Measurements from ENCODE around the gene IGFBP6.
A peak's percentile ranks its signal among the peaks of the same experiment; 100 is the strongest.

The IGFBP6 gene

DNA sequence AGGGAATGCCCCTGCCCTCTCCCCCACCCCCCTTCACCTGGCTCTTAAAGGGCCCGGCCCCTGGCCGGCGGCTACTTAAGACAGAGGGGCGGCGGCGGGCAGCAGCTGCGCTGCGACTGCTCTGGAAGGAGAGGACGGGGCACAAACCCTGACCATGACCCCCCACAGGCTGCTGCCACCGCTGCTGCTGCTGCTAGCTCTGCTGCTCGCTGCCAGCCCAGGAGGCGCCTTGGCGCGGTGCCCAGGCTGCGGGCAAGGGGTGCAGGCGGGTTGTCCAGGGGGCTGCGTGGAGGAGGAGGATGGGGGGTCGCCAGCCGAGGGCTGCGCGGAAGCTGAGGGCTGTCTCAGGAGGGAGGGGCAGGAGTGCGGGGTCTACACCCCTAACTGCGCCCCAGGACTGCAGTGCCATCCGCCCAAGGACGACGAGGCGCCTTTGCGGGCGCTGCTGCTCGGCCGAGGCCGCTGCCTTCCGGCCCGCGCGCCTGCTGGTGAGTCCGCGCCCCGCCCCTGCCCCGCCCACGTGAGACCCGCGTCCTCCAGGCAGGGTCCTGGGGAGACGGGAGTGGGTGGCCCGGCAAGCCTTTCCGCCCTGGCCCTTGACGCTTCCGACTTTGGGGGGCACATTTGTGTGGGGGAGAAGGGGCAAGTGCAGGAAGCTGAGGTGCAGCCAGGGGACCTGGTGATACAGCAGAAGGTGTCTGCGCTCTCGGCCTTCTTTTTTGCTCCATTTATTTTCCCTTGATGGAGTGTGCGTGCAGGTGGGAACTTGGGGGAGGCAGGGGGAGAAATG is at the start of gene IGFBP6:
Gene IGFBP6, plus strand, starts transcription at position 104 of the 790 bp plus-strand sequence. Its CDS starts 51 bp downstream, at position 155.
- peak; percentile 67 for DNase-seq (ENCODE audit: low spot score)

DNA sequence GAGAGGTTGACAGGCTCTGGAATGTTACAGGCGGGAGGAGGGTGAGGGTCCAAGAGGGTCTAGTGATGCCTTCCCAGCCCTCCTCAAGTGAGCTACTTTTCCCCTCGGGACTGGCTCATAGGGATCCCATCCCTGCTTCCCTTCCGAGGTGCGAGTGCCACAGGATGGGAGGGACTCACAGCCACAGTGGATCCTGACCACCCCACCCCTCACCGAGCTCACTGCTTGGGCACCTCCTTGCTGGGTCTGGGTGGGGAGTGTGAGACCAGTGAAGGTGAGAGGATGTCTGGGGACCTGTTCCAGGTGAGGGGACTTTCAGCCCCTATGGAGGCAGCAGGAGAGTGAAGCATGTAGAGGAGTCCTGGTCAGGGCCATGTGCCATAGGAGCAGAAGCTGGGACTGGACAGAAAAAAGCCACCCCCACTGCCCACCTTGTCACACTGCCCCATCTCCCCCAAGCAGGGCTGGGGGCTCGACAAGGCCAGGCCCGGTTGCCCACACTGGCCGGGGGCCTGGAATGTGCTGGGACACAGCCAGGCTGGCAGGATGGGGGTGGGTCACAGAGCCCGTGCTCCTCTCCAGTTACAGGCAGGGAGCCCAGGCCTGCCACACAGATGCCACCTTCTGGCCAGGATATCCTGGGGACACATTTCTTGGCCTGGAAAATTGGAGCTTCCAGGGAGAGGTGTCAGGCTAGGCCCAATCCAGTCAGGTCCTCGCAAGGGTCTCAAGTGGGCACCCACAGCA is 49.3 kb upstream of the IGFBP6 start:
- no peak for DNase-seq (ENCODE audit: low spot score)

DNA sequence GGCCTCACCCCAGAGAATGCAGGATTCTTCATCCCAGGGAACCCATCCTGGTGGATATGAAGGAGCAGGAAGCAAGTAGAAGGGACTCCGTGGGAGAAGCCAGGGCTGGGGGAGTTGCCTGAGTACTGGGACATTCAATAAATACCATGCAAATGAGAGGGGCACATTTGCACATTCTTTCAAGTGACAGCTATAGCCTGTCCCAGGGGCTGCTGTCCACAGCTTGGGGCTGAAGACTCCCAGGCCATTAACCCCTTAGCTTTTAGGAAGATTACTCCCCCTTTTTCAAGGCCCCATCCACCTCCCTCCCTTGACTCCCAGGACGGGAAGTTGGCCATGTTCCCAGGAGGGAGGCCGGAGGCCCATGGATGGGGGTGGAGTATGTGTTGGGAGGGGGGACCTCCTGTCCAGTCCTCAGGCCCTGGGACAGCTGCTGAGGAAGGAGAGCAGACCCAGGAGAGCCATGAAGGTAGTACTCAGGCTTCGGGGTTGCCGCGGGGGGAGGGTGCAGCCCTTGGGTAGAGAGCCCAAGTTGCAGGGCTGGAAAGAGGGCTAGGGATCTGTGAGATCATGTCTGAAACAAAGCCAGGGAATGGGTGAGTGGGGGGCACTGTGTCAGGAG is 48.6 kb upstream of the IGFBP6 start:
- no peak for DNase-seq (ENCODE audit: low spot score)

DNA sequence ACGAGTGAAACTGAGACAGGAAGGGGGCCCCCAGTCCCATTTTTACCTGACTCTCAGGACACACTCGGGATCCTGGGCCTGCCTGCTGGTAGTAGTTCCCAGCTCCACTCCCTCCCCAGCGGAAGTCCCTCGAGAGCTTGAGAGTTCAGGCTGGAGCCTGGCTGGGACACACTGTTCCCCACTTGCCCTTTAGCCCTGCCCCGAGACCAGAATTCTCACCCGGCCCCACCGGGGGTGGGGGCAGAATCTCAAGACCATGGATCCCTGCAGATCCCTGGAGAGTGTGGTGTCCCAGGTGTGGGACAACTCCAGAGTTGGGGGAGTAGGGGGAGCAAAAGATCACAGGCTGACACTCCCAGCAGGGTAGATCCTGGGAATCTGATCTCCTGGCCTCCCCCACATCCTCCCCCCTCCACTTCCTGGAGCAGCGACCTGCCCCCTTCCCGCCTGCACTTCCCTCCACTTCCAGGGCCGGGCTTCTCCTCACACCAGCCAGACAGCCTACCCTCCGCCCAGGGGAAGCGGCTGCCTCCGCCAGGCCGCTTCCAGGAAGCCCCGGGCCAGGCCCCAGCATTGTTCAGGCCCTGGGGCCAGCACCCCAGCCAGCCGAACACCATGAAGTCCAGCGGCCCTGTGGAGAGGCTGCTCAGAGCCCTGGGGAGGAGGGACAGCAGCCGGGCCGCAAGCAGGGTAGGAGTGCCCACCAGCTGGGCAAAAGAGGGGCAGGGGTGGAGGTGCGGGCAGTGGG is 47.7 kb upstream of the IGFBP6 start, which contains the start of gene TNS2:
Gene TNS2, plus strand, starts transcription at position 495 of the 748 bp plus-strand sequence. Its CDS starts 121 bp downstream, at position 616.
- DNase-seq (ENCODE audit: low spot score): peak; percentile 48

GRCh38 chr12:53050426-53051057 is 46.9 kb upstream of the IGFBP6 start:
- DNase-seq (ENCODE audit: low spot score): no peak

DNA sequence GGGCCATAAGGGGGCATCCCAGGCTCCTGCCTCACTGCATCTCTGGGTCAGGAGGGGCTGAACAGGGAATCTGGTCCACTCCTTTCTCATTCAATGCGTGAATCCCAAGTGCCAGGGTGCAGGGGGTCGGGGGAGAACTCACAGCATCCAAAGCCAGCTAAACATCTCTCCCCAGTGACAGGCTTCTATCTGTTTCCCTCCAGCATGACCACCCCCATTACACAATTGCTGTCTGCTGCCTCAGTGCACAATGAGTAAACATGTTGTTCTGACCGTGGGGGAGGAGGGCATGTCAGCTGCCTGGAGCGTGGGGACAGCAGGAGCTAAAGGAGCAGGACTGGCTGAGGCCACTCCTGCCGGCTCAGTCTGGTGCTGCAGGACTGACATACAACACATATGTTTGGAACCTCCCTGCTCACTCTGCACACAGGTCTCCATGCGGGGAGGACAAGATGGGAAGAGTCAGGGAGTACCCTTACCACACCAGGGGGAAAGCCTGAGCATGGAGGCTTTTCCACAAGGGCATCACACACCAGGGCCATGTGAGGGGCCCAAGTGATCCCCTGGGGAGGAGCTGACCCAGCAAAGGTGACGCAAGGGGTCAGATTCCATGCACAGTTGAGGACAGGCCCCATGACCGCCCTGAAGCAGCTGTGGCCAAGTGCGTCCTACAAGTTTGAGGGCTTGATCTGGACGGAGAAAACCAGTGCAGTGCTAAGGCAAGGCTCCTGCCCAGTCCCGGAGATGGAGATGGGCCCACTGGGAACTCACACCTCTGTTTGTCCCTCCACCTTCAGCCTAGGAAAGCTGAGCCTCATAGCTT is 46.2 kb upstream of the IGFBP6 start:
- DNase-seq (ENCODE audit: low spot score): peak; percentile 55

DNA sequence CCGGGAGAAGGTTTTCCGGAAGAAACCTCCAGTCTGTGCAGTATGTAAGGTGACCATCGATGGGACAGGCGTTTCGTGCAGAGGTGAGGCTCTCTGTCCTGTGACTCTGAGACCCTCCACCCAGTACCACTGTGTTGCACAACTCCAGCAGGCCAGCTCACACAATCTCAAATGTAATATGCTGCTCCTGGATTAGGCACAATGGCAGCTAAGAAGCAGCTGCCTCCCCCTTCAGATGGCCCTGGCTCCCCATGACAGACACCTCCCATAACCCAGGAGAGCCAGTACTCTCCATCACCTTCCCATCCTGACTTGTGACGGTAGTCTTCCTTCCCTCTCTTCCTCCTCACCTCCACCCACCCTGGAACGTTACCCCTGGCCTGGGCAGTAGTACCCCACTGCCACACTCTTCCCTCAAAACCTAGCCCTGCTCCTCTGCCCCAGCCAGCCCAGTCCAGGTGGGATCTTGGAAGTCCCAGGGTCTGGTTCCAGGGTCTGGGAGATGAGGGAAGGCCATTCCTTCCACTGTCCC is 45.5 kb upstream of the IGFBP6 start:
- DNase-seq (ENCODE audit: low spot score): no peak

GRCh38 chr12:53052419-53053217 is 44.8 kb upstream of the IGFBP6 start:
- DNase-seq (ENCODE audit: low spot score): peak; percentile 78

- DNase-seq (ENCODE audit: low spot score): no peak
Measured at GRCh38 chr12:53053218-53054111, 44.0 kb upstream of the IGFBP6 start.

GRCh38 chr12:53054112-53054878 is 43.2 kb upstream of the IGFBP6 start:
- peak; percentile 87 for DNase-seq (ENCODE audit: low spot score)

DNA sequence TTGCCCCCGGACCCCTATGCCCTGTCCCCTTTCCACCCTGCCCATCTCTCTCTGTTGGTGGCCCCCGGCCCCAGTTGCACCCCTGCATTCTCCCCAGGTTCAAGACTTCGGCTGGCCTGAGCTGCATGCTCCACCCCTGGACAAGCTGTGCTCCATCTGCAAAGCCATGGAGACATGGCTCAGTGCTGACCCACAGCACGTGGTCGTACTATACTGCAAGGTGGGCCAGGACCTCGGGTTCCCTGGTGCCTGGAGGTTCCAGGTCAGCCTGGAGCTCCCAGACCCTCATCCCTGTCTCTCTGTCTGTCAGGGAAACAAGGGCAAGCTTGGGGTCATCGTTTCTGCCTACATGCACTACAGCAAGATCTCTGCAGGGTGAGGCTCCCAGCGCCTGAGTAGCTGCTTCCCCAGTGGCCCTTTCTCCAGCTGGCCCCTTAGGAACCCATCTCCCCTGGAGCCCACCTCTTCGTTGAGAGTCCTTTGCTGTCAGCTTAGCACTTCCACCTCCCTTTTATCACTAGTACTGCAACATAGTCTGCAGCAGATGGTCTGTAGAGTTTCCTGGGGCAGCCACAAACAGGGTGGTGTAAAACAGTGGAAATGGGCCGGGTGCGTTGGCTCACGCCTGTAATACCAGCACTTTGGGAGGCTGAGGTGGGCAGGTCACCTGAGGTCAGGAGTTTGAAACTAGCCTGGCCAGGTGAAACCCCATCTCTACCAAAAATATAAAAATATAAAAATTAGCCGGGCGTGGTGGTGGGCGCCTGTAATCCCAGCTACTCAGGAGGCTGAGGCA is 41.8 kb upstream of the IGFBP6 start:
- DNase-seq (ENCODE audit: low spot score): no peak

- DNase-seq (ENCODE audit: low spot score): no peak
Measured at GRCh38 chr12:53056296-53056695, 41.2 kb upstream of the IGFBP6 start.

DNA sequence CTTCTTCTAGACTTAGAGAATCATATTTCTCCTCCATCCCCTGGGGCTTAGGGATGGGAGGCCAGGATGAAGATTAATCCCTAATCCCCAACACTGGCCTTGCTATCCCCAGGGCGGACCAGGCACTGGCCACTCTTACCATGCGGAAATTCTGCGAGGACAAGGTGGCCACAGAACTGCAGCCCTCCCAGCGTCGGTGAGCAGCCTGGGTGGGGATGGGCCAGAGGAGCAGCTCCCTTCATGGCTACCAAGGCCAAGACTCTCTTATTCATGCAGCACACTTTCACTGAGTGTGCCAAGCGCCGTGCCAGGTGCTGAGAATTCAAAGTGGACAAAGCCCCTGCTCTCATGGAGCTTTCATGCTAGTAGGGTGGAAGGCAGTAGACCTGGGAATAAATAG is 40.6 kb upstream of the IGFBP6 start:
- DNase-seq (ENCODE audit: low spot score): no peak

- DNase-seq (ENCODE audit: low spot score): no peak
Measured at GRCh38 chr12:53057816-53058500, 39.5 kb upstream of the IGFBP6 start.

DNA sequence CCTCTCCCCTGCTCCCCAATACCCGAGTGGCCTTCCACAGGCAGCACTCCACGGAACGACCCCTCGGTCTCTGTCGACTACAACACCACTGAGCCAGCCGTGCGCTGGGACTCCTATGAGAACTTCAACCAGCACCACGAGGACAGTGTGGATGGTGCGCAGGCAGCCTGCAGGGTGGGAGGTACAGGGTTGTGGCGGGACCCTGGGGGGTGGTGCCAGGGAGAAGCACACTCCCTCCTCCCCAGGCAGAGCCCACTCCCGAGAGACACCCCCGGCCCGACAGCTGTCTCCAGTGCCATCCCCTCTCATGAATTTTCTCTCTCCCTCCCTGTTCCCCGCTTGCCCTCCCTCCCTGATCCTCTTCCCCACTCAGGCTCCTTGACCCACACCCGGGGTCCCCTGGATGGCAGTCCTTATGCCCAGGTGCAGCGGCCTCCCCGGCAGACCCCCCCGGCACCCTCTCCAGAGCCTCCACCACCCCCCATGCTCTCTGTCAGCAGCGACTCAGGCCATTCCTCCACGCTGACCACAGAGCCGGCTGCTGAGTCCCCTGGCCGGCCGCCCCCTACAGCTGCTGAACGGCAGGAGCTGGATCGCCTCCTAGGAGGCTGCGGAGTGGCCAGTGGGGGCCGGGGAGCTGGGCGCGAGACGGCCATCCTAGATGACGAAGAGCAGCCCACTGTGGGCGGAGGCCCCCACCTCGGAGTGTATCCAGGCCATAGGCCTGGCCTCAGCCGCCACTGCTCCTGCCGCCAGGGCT is 38.6 kb upstream of the IGFBP6 start:
- DNase-seq (ENCODE audit: low spot score): no peak
